HepG2 (cell line): ENCODE data around the gene EFEMP2. TPM values are rescaled to one million over a fixed set of nuclear protein-coding genes. Genes with fewer than 3 reads are reported as not detected.
A peak's percentile ranks its signal among the peaks of the same experiment; 100 is the strongest.

ENCODE experiments used
- DMAP1 ChIP-seq: IDR thresholded peaks from 2 replicates; pipeline ENCODE4 v1.6.1; 2016
- FOXP4 ChIP-seq: sonication (generic); formaldehyde crosslinking; IDR thresholded peaks from 2 replicates; pipeline ENCODE4 v1.4.0; 2020; ENCODE audit warnings: missing genetic modification reagents
- GTF3A ChIP-seq: sonication (generic); formaldehyde crosslinking; conservative IDR thresholded peaks from 2 replicates; pipeline ENCODE4 v1.4.0; 2020; ENCODE audit warnings: mild to moderate bottlenecking, missing genetic modification reagents
- IRF1 ChIP-seq: sonication (generic); formaldehyde crosslinking; IDR thresholded peaks from 2 replicates; pipeline ENCODE4 v1.4.0; 2020; ENCODE audit warnings: low read depth, mild to moderate bottlenecking, missing genetic modification reagents
- NKX3-1 ChIP-seq: sonication (generic); formaldehyde crosslinking; IDR thresholded peaks from 2 replicates; pipeline ENCODE4 v1.5.0; 2020; ENCODE audit warnings: missing genetic modification reagents
- NR2F2 ChIP-seq: IDR thresholded peaks from 2 replicates; pipeline ENCODE4 v1.6.1; 2012; ENCODE audit warnings: low read depth, inconsistent platforms, borderline replicate concordance
- PBX2 ChIP-seq: IDR thresholded peaks from 2 replicates; pipeline ENCODE4 v1.6.1; 2016; ENCODE audit warnings: control low read depth
- THAP11 ChIP-seq: IDR thresholded peaks from 2 replicates; pipeline ENCODE4 v1.6.1; 2016; ENCODE audit warnings: missing biosample characterization, missing genetic modification reagents
- ZFP36 ChIP-seq: fragments of 150-350 bp; IDR thresholded peaks from 2 replicates; pipeline ENCODE4 v1.6.1; 2018; ENCODE audit warnings: borderline replicate concordance, low read length, low read depth; ENCODE audit not compliant: partially characterized antibody
- ZNF10 ChIP-seq: sonication (generic); formaldehyde crosslinking; IDR thresholded peaks from 2 replicates; pipeline ENCODE4 v1.4.0; 2020; ENCODE audit warnings: mild to moderate bottlenecking, low read depth, missing genetic modification reagents, borderline replicate concordance
- ZNF646 ChIP-seq: sonication (generic); formaldehyde crosslinking; IDR thresholded peaks from 2 replicates; pipeline ENCODE4 v1.9.0; 2021; ENCODE audit warnings: mild to moderate bottlenecking, missing genetic modification reagents
- ZNF747 ChIP-seq: sonication (generic); formaldehyde crosslinking; IDR thresholded peaks from 2 replicates; pipeline ENCODE4 v1.8.1; 2023; ENCODE audit warnings: missing genetic modification reagents, mild to moderate bottlenecking, borderline replicate concordance
- ZSCAN9 ChIP-seq: IDR thresholded peaks from 2 replicates; pipeline ENCODE4 v1.6.1; 2016; ENCODE audit warnings: borderline replicate concordance
- polyA plus RNA-seq, 8 experiments: library from polyadenylated mRNA; depleted of rRNA in 3 of 8; stranded (reverse) in 7 of 8; unstranded in 1 of 8; fragments of >200 nt; fragmentation: Illumina TruSeq in 4 of 8; extraction: Trizol in 4 of 8; gene quantifications; 2 replicates each; pipeline versions ENCODE4 v1.2.1 to v1.2.3, GENCODE V29; 2011 to 2016; ENCODE audit warnings: low read depth in 4 of 8, missing spikeins in 1 of 8, mixed read lengths in 1 of 8; ENCODE audit not compliant: insufficient read depth in 1 of 8
- total RNA-seq, 5 experiments: library from RNA; depleted of rRNA; stranded (reverse); fragments of >200 nt; fragmentation: Illumina TruSeq; extraction: Trizol; gene quantifications; 2 replicates each; pipeline ENCODE4 v1.2.3, GENCODE V29; 2016; ENCODE audit warnings: low read depth in 1 of 5
- TF ChIP-seq, protein P1 (sequence below): sonication (generic); formaldehyde crosslinking; IDR thresholded peaks from 2 replicates; pipeline ENCODE4 v1.4.0; 2020; ENCODE audit warnings: missing genetic modification reagents, borderline replicate concordance

The EFEMP2 gene
- total and polyA plus RNA-seq, 2 of the 13 experiments (the other 11 are each of a cell fraction or from before 2014, with no cell fraction given): 7.4 to 29.7 TPM

- TF ChIP-seq THAP11 (peak; percentile 33; the same call in 1 of the 2 replicates), IRF1 (CRISPR knock-in tag) (no peak), FOXP4 (no peak), ZFP36 (no peak), GTF3A (CRISPR knock-in tag) (no peak), NR2F2 (no peak), ZNF747 (no peak), NKX3-1 (CRISPR knock-in tag) (no peak), PBX2 (CRISPR knock-in tag) (no peak), ZNF10 (no peak), ZSCAN9 (CRISPR knock-in tag) (no peak), ZNF646 (CRISPR knock-in tag) (peak; percentile 61; the same call in 1 of the 2 replicates), DMAP1 (CRISPR knock-in tag) (peak; percentile 90)
- TF ChIP-seq, protein P1, sequence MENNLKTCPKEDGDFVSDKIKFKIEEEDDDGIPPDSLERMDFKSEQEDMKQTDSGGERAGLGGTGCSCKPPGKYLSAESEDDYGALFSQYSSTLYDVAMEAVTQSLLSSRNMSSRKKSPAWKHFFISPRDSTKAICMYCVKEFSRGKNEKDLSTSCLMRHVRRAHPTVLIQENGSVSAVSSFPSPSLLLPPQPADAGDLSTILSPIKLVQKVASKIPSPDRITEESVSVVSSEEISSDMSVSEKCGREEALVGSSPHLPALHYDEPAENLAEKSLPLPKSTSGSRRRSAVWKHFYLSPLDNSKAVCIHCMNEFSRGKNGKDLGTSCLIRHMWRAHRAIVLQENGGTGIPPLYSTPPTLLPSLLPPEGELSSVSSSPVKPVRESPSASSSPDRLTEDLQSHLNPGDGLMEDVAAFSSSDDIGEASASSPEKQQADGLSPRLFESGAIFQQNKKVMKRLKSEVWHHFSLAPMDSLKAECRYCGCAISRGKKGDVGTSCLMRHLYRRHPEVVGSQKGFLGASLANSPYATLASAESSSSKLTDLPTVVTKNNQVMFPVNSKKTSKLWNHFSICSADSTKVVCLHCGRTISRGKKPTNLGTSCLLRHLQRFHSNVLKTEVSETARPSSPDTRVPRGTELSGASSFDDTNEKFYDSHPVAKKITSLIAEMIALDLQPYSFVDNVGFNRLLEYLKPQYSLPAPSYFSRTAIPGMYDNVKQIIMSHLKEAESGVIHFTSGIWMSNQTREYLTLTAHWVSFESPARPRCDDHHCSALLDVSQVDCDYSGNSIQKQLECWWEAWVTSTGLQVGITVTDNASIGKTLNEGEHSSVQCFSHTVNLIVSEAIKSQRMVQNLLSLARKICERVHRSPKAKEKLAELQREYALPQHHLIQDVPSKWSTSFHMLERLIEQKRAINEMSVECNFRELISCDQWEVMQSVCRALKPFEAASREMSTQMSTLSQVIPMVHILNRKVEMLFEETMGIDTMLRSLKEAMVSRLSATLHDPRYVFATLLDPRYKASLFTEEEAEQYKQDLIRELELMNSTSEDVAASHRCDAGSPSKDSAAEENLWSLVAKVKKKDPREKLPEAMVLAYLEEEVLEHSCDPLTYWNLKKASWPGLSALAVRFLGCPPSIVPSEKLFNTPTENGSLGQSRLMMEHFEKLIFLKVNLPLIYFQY: 0 out of 2 replicates have a peak, but pooled peaks have one; percentile 45
Observed at GRCh38 chr11:65899356-65900124, 26.9 kb upstream of the EFEMP2 start (continued).
